HG03103 (cell line): ENCODE data around the gene RANBP9.

Experiments used
- ATAC-seq: cut with Tn5 transposase; IDR thresholded peaks from one replicate; pipeline ENCODE4 v1.9.1; 2021; ENCODE audit warnings: low read depth; ENCODE audit not compliant: unreplicated experiment

The RANBP9 gene

GRCh38 chr6:13572951-13573654 is 138.5 kb downstream of the RANBP9 start:
- ATAC-seq, result no peak

GRCh38 chr6:13572240-13572639 is 139.4 kb downstream of the RANBP9 start:
- no peak for ATAC-seq
